ENCODE results near the gene PLCB4.

DNA sequence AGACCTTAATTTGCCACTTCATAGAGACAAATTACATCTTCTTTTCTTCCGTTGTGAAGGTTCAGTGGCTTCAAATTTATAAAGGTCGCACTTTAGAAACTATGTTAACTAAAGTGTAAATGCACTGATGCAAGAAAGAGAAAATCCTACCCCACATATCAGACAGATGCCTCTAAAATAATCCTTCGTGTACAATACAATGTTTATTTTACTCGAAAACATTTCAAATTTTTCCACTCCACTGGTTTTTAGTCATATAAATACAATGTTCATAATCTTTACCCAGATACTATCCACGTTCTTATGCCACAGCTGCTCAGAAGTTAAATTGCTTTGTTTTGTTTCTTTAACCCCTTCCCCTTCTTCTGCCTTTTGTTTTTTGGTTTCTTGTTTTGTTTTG is 305.2 kb downstream of the PLCB4 start:
- TF ChIP-seq CTCF (IDR thresholded peaks at IDR 0.05) (no peak), MLX (CRISPR knock-in tag; IDR thresholded peaks at IDR 0.05) (no peak), NFYB (CRISPR knock-in tag; conservative IDR thresholded peaks at IDR 0.05; ENCODE audit: low read depth) (no peak), ATF3 (CRISPR knock-in tag; conservative IDR thresholded peaks at IDR 0.05) (no peak), FOXJ3 (CRISPR knock-in tag; IDR thresholded peaks at IDR 0.05; ENCODE audit: borderline replicate concordance) (no peak)
- TF ChIP-seq, protein P1, sequence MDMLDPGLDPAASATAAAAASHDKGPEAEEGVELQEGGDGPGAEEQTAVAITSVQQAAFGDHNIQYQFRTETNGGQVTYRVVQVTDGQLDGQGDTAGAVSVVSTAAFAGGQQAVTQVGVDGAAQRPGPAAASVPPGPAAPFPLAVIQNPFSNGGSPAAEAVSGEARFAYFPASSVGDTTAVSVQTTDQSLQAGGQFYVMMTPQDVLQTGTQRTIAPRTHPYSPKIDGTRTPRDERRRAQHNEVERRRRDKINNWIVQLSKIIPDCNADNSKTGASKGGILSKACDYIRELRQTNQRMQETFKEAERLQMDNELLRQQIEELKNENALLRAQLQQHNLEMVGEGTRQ (CRISPR knock-in tag; IDR thresholded peaks at IDR 0.05): no peak
- TF ChIP-seq, protein P2, sequence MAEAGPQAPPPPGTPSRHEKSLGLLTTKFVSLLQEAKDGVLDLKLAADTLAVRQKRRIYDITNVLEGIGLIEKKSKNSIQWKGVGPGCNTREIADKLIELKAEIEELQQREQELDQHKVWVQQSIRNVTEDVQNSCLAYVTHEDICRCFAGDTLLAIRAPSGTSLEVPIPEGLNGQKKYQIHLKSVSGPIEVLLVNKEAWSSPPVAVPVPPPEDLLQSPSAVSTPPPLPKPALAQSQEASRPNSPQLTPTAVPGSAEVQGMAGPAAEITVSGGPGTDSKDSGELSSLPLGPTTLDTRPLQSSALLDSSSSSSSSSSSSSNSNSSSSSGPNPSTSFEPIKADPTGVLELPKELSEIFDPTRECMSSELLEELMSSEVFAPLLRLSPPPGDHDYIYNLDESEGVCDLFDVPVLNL (CRISPR knock-in tag; IDR thresholded peaks at IDR 0.05; ENCODE audit: borderline replicate concordance, low read depth): no peak

All from WTC11 (cell line).